IgD-negative memory B cell (primary cell): ENCODE measurements around the gene CHSY3. TPM values are rescaled to one million over a fixed set of nuclear protein-coding genes. Genes with fewer than 3 reads are reported as not detected.

ENCODE experiments used
- H3K27ac Mint-ChIP-seq, 3 donors: one replicate each; pipeline ENCODE4 v1.8.0; 2020 to 2022; ENCODE audit warnings: mild to moderate bottlenecking in 3 of 3, mixed read lengths in 3 of 3, moderate library complexity in 1 of 3
- H3K27me3 Mint-ChIP-seq: one replicate; pipeline ENCODE4 v1.8.0; 2021; ENCODE audit warnings: mixed read lengths
- H3K36me3 Mint-ChIP-seq: one replicate; pipeline ENCODE4 v1.8.0; 2020; ENCODE audit warnings: mild to moderate bottlenecking, mixed read lengths
- H3K4me1 Mint-ChIP-seq, 3 donors: one replicate each; pipeline ENCODE4 v1.8.0; 2020 to 2022; ENCODE audit warnings: mixed read lengths in 3 of 3, mild to moderate bottlenecking in 1 of 3
- H3K4me3 Mint-ChIP-seq, 4 donors: one replicate each; pipeline ENCODE4 v1.8.0; 2020 to 2022; ENCODE audit warnings: mild to moderate bottlenecking in 4 of 4, mixed read lengths in 4 of 4, moderate library complexity in 3 of 4
- H3K9me3 Mint-ChIP-seq, 3 donors: one replicate each; pipeline ENCODE4 v1.8.0; 2020 to 2021; ENCODE audit warnings: mixed read lengths in 3 of 3, mild to moderate bottlenecking in 1 of 3
- polyA plus RNA-seq: library from polyadenylated mRNA; unstranded; fragments of 300-500 nt; fragmentation: Illumina TruSeq; gene quantifications from one replicate; pipeline ENCODE4 v1.2.3, GENCODE V29; 2021

CHSY3 gene
- polyA plus RNA-seq, 1 donor from 2014 or later = not detected

DNA sequence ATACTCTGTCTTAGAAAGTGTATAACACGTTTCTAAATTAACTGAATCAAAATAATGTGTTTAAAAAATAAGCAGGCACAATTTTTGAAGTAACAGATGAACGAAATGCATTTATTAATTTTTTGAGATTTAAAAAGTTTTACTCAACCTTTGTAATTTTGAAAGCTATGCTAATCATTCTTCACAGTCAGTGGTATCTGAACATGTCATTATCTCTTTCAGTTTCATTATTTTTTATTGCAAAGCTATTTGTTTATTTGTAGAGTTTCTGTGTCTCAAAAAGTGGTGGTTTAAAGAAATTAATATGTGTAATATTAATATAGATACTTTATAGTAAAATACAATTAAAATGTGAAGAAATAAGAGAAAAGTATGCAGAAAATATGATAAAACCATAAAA is 11.2 kb downstream of the CHSY3 start:
- Mint-ChIP-seq H3K27ac (no peak overlapping the region), H3K4me3 (no peak overlapping the region), H3K27me3 (no peaks in the 10 kb centered on the region), H3K9me3 (no peaks in the 10 kb centered on the region), H3K4me1 (peaks cover 0 to 2% (median 0%) of the 10 kb centered on the region in 3 donors), H3K36me3 (no peaks in the 10 kb centered on the region)

DNA sequence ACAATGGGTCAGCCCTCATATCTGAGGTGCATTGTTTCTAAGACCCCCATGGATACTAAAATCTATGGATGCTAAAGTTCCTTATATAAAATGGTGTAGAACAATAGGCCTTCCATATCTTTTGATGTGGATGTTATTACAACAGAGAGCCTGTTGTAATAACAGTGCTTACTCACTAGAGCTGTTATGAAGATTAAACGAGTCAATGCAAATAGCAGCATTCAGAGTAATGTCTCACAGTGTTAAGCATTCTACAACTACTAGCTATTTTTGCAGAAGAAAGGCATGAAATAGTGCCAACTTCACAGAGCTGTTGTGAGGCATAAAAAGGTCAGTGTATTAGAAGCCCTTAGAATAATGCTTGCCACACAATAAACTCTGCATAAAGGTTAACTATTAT is 13.0 kb downstream of the CHSY3 start:
- Mint-ChIP-seq H3K4me1 (peaks cover 0 to 2% (median 0%) of the 10 kb centered on the region in 3 donors), H3K36me3 (no peaks in the 10 kb centered on the region), H3K4me3 (no peak overlapping the region), H3K9me3 (no peaks in the 10 kb centered on the region), H3K27ac (no peak overlapping the region), H3K27me3 (no peaks in the 10 kb centered on the region)

- Mint-ChIP-seq H3K27ac (no peak overlapping the region), H3K36me3 (no peaks in the 10 kb centered on the region), H3K27me3 (no peaks in the 10 kb centered on the region), H3K4me3 (no peak overlapping the region), H3K4me1 (no peaks in the 10 kb centered on the region), H3K9me3 (peaks cover 0 to 2% (median 2%) of the 10 kb centered on the region in 3 donors)
Observed at GRCh38 chr5:129921204-129921603, 16.9 kb downstream of the CHSY3 start.

- no peaks in the 10 kb centered on the region for H3K9me3 Mint-ChIP-seq
- no peak overlapping the region for H3K27ac Mint-ChIP-seq
- H3K36me3 Mint-ChIP-seq = no peaks in the 10 kb centered on the region
- no peaks in the 10 kb centered on the region for H3K4me1 Mint-ChIP-seq
- H3K27me3 Mint-ChIP-seq = no peaks in the 10 kb centered on the region
- H3K4me3 Mint-ChIP-seq = no peak overlapping the region
Observed at GRCh38 chr5:129930221-129930620, 26.0 kb downstream of the CHSY3 start.

GRCh38 chr5:129935626-129936025 is 31.4 kb downstream of the CHSY3 start:
- H3K27ac Mint-ChIP-seq = no peak overlapping the region

GRCh38 chr5:129938077-129938476 is 33.8 kb downstream of the CHSY3 start:
- H3K4me1 Mint-ChIP-seq = no peaks in the 10 kb centered on the region
- H3K27me3 Mint-ChIP-seq = peaks cover 5% of the 10 kb centered on the region
- H3K9me3 Mint-ChIP-seq = peaks cover 2 to 12% (median 7%) of the 10 kb centered on the region in 3 donors
- no peak overlapping the region for H3K4me3 Mint-ChIP-seq
- no peaks in the 10 kb centered on the region for H3K36me3 Mint-ChIP-seq
- no peak overlapping the region for H3K27ac Mint-ChIP-seq

More at GRCh38 chr5:129935626-129936025, 31.4 kb downstream of the CHSY3 start:
- Mint-ChIP-seq H3K4me1 (no peaks in the 10 kb centered on the region), H3K4me3 (no peak overlapping the region), H3K36me3 (no peaks in the 10 kb centered on the region), H3K9me3 (peaks cover 2 to 12% (median 7%) of the 10 kb centered on the region in 3 donors), H3K27me3 (peaks cover 2% of the 10 kb centered on the region)

DNA sequence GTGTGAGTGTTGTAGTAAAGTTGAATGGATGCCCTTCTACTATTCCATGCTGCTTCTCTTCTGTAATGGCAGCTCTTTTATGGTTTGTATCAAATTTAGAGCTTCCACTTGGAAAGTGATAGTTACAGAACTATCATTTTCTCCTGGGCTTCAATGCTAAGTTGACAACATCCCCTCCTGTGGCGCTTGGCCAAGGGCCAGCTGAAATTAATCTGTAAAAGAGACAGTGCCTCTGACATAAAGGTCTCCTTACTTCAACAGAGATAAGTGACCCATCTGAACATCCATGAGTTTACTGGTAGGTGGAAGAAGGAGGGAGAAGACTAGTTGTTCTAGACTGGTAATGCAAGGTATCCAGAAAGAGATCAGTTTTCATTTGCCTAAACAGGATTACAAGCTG is 39.7 kb downstream of the CHSY3 start:
- peaks cover 0 to 2% (median 2%) of the 10 kb centered on the region in 3 donors for H3K9me3 Mint-ChIP-seq
- H3K27me3 Mint-ChIP-seq = peaks cover 3% of the 10 kb centered on the region
- H3K36me3 Mint-ChIP-seq = no peaks in the 10 kb centered on the region
- no peaks in the 10 kb centered on the region for H3K4me1 Mint-ChIP-seq
- H3K27ac Mint-ChIP-seq = no peak overlapping the region
- H3K4me3 Mint-ChIP-seq = no peak overlapping the region

DNA sequence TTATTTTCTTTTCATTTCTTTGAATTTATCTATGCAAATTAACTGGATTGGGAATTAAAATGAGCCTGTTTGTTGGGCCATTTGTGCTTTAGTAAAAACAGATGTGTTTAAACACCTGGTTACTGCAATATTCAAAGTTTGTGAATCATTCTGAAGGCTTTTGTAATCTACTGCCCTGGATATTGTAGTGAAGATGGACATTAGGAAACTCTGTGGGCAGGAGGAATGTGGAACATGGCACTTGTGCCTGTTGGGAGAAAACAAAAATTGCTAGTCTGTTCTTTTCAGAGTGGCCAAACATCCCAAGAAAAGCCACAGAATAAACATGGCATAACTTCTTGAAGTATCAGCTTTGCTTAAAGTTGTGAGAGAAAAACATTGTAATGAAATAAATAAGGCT is 40.8 kb downstream of the CHSY3 start:
- no peak overlapping the region for H3K27ac Mint-ChIP-seq
- H3K9me3 Mint-ChIP-seq = peaks cover 0 to 2% (median 1%) of the 10 kb centered on the region in 3 donors
- H3K4me1 Mint-ChIP-seq = no peaks in the 10 kb centered on the region
- peaks cover 3% of the 10 kb centered on the region for H3K27me3 Mint-ChIP-seq
- no peak overlapping the region for H3K4me3 Mint-ChIP-seq
- H3K36me3 Mint-ChIP-seq = no peaks in the 10 kb centered on the region

DNA sequence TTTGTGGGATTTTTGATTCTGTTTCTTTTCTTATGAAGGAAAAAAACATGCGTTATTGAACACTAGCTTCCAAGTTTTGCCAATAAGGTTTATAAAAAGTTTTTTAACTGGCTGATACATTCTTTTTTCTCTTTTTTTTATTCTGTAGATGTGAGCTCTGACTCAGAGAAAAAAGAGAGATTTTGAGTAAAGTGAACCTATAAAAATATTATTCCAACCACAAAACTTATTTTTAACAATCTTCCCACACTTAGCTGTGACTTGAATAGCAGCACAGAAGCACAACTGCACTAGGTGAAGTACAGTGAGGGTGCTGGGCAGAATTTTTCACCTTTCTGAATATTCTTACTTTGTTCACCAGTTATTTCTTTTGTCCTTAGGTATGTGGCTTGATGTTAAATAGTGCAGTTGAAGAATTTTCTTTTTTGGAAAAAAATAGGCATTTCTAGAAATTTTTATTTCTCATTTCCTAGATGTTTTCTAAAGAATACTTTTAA is 41.6 kb downstream of the CHSY3 start:
- no peaks in the 10 kb centered on the region for H3K36me3 Mint-ChIP-seq
- no peak overlapping the region for H3K27ac Mint-ChIP-seq
- H3K9me3 Mint-ChIP-seq = peaks cover 0 to 2% (median 1%) of the 10 kb centered on the region in 3 donors
- H3K4me1 Mint-ChIP-seq = no peaks in the 10 kb centered on the region
- peaks cover 3% of the 10 kb centered on the region for H3K27me3 Mint-ChIP-seq
- no peak overlapping the region for H3K4me3 Mint-ChIP-seq

DNA sequence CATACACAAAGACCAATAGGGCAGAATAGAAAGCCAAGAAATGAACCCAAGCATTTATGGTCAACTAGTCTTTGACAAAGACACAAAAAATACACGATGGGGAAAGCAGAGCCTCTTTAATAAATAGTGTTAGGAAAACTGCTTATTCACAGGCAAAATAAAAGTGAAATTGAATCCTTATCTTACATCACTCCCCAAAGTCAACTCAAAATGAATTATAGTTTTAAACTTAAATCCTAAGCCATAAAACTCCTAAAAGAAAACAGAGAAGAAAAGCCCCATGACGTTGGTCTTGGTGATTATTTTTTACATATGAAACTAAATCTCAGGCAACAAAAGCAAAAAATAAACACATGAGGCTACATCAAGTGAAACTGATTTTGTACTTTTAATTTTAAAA is 46.8 kb downstream of the CHSY3 start:
- Mint-ChIP-seq H3K27ac (no peak overlapping the region), H3K36me3 (no peaks in the 10 kb centered on the region), H3K4me1 (no peaks in the 10 kb centered on the region), H3K27me3 (no peaks in the 10 kb centered on the region), H3K9me3 (peaks cover 4 to 8% (median 8%) of the 10 kb centered on the region in 3 donors), H3K4me3 (no peak overlapping the region)

GRCh38 chr5:129958581-129958980 is 54.3 kb downstream of the CHSY3 start:
- Mint-ChIP-seq H3K27ac (no peak overlapping the region), H3K4me1 (no peaks in the 10 kb centered on the region), H3K36me3 (no peaks in the 10 kb centered on the region), H3K9me3 (peaks cover 0 to 8% (median 4%) of the 10 kb centered on the region in 3 donors), H3K27me3 (no peaks in the 10 kb centered on the region), H3K4me3 (no peak overlapping the region)

GRCh38 chr5:129960831-129961230 is 56.6 kb downstream of the CHSY3 start:
- H3K36me3 Mint-ChIP-seq = no peaks in the 10 kb centered on the region
- no peak overlapping the region for H3K4me3 Mint-ChIP-seq
- no peaks in the 10 kb centered on the region for H3K27me3 Mint-ChIP-seq
- H3K9me3 Mint-ChIP-seq = peaks cover 0 to 3% (median 0%) of the 10 kb centered on the region in 3 donors
- no peaks in the 10 kb centered on the region for H3K4me1 Mint-ChIP-seq
- H3K27ac Mint-ChIP-seq = no peak overlapping the region

GRCh38 chr5:129962506-129962905 is 58.2 kb downstream of the CHSY3 start:
- Mint-ChIP-seq H3K4me1 (no peaks in the 10 kb centered on the region), H3K4me3 (no peak overlapping the region), H3K27ac (no peak overlapping the region), H3K36me3 (no peaks in the 10 kb centered on the region), H3K27me3 (no peaks in the 10 kb centered on the region), H3K9me3 (no peaks in the 10 kb centered on the region)

GRCh38 chr5:129963359-129963758 is 59.1 kb downstream of the CHSY3 start:
- Mint-ChIP-seq H3K4me1 (no peaks in the 10 kb centered on the region), H3K36me3 (no peaks in the 10 kb centered on the region), H3K9me3 (no peaks in the 10 kb centered on the region), H3K27me3 (no peaks in the 10 kb centered on the region), H3K27ac (no peak overlapping the region), H3K4me3 (no peak overlapping the region)

DNA sequence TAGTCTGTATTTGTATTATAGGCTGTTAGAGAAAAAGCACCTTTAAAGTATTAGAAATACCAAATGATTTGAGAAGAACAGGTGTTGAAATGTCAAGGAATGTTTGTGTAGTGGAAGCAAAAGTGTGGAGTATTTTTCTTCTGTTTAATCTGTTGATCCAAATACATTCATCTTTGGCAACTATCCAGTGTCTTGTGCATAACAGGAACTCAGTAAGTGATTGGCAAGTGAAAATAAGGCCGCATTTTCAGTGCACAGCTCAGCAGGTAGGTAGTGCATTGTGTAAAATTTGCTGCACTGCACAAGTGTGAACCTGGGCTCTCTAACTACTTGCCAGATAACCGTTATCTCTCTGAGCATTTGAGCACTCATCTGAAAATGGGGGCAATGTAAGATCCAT is 61.8 kb downstream of the CHSY3 start:
- Mint-ChIP-seq H3K4me3 (no peak overlapping the region), H3K27me3 (no peaks in the 10 kb centered on the region), H3K4me1 (no peaks in the 10 kb centered on the region), H3K9me3 (no peaks in the 10 kb centered on the region), H3K36me3 (no peaks in the 10 kb centered on the region), H3K27ac (no peak overlapping the region)

DNA sequence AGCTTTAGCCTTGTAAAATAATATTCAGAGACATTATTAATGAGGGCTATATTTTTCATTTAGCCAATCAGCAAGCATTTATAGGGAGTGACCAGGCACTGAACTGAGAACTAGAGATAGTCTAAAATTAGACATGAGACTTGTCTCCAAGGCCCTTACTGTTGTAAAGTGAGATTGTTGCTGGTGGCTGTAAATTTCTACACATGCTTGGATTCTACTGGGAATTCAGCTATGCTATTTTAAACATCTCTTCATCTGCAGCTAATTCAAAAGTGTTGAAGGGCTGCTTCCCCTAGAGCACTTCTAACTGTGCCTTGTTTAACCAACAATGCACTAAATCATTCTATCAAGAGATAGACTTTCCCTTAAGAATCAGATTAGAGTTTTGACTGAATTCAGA is 67.4 kb downstream of the CHSY3 start:
- no peaks in the 10 kb centered on the region for H3K36me3 Mint-ChIP-seq
- H3K4me3 Mint-ChIP-seq = no peak overlapping the region
- no peaks in the 10 kb centered on the region for H3K27me3 Mint-ChIP-seq
- H3K4me1 Mint-ChIP-seq = no peaks in the 10 kb centered on the region
- H3K9me3 Mint-ChIP-seq = no peaks in the 10 kb centered on the region
- H3K27ac Mint-ChIP-seq = no peak overlapping the region
